HG03354 (cell line): ENCODE results near the gene AUTS2.

Experiments used
- ATAC-seq: cut with Tn5 transposase; IDR thresholded peaks from one replicate; pipeline ENCODE4 v1.9.1; 2021; ENCODE audit warnings: mild to moderate bottlenecking; ENCODE audit not compliant: unreplicated experiment, poor library complexity, severe bottlenecking

The AUTS2 gene

DNA sequence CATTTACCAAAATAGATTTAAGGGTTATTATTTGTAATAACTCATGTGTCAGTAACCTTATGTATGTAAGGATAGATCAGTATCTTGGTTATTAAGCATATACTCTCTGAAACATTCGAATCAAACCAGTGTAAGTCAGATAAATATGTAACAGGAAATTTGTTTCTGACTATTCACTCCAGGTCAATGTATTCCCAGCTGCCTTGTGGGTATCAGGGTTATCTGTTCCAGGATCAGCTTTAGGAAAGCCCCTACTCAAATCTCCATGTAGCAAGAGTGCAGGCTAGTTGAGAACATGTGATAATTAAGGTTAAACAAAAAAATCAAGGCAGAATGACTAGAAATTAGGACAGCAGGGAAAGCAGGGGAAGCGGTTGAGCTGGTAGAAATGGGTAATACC, 201.7 kb downstream of the AUTS2 start:
- ATAC-seq, result no peak

DNA sequence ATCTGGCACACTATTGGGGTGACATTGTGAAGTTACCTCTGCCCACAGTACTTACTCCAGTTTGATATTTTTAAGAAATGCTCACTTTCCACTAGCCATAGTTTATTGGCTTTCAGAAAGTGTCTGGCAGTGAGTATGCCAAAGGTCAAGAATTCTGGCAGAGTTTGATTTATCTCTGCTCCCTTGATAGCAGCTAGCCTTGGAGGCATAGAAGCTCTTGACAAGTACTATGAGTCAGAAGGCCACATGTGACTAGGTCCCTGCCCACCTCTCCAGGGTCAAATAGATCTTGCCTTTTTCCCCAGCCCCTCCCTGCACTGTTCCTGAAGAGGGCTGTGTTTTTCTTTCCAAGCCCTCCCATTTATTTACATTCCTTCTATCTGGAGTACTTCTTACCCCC, 202.2 kb downstream of the AUTS2 start:
- no peak for ATAC-seq

DNA sequence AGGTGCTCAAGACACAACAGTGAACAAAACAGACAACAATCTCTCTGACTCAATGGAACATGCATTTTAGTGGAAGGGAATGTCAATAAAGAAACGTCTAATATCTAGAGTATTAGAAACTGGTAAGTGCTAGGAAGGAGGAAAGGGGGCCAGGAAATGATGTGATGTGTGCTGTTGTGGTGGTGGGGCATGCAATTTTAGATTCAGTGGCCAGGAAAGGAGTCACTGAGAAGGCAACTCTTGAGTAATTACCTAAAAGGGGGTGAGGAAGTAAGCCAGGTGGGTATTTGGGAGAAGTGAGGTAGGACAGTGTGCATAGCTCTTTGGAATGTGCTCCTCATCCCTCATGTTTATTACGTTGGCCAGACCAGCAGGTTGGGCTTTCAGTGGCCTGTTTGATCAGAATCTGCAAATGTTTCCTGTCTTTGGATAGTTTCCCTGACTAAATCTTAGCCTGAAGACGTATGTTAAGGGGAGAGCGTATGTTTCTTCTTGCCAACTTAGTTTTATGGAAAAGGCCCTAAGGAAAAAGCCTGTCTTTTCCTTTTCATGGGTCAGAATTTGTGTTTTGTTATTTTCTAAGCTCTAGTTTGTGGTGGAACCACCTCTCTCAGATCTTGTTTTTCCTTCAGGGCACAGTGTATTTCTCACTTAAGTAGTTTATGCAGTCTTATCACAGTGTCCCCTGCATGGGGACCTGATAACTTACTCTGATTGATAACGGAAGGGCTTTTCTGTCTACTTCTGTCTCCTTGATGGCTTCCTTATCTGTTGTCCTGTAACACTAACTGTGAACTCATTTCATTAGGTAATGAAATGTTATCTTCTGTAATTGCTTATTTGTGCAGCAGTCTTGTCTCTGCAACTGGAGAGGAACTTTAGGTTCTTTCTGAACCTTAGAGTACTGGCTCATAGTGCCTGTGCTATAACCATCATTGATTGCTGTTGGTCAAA, 203.7 kb downstream of the AUTS2 start:
- ATAC-seq, result no peak

DNA sequence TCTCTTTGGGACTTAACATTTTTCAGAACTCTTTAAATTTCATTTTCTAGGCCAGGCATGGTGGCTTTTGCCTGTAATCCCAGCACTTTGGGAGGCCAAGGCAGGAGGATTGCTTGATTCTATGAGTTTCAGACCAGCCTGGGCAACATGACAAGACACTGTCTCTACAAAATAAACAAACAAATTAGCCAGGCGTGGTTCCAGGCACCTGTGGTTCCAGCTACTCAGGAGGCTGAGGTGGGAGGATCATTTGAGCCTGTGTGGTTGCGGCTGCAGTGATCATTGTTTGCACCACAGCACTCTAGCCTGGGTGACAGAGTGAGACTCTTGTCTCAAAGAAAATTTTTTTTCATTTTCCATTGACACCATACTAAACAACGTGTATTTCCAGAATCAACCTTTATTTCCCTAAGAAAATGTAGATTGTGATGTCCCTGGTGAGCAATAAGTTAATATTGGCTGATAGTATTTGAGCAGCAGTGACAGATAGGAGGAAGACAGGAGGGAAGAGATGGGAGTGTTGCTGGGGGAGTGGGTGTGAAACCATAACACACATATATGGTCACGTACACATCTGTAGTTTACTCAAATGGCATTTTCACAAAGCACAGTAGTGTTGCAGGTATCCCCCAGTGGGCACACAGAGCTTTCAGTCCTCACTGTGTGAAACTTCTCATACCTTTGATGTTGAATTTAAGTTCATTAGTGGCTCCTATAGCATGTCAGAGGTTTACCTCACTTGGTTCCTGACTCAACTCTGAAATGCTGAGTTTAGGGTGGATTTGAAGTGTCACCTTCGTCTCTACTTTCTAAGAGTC, 205.6 kb downstream of the AUTS2 start:
- peak; percentile 91 for ATAC-seq

DNA sequence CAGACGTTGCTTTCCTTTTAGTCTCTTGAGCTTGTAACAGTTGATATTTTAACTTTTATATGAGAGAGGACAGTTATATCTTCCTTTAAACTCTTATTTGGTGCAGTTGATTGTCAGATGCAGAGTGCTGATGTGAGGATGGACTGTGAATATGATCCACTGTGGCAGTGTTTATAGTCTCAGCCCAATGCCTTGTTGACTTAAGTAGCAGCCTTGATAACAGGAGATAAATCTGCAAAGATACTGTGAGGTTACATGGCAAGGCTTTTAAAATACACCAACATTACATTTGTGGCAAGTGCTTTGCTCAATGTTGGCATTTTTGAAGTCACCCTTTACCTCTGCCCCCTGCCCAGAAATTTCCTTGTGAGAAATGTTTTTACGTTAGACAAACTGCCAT, 206.7 kb downstream of the AUTS2 start:
- no peak for ATAC-seq

DNA sequence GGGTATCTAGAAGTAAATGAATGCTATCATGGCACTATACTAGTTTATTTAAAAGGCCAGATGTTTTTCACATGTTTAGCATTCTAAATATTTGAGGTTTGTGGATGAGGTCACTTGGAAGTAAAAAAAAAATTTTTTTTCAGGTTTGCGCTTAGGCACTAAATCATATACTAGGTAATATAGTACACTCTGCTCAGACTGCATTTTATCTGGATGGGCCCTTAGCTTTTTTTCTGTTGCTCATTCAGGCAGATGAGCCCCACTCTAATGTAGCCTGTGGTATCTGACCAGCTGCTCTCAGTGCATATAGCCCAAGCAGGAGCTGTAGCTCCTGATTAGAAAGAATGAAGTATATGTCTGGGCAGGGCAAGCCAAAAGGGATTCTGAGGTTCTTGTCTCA, 210.1 kb downstream of the AUTS2 start:
- ATAC-seq, result no peak

DNA sequence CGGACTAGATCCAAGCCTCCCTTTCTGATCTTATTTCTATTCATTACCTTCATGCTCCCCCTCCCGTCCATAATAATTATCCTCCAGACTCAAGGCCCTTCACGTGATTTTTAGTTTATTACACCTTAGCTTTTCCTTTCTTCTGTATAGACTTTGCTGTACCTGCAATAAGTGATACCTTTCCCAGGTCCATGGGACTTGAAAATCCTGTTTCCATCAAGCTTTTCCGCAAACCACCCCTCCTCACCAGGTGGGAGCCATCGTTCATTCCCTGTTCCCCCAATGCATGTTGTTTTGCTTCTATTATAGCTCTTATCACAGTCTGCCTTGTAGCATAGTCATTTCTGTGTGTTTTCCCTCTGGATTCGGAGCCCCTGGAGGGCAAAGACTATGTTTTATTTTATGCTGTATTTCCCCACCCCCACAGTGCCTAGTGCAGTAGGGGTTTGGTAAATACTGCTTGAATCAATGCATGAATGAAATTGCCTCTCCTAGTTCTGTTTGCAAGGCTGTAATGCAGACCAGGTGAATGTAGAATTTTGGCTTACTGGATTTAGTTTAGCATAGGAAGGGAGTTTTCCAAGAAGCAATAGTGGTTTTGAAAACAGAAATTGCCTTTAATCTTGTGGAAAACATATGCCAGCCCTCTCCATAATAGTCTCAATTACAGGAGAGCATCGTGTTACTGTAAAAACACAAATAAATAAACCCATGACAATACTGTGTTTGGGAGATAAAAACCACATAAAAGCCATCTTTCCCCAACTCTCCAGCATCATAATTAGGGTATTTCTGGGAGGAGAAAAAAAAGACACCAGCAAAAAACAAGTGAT, 213.4 kb downstream of the AUTS2 start:
- ATAC-seq, result no peak

DNA sequence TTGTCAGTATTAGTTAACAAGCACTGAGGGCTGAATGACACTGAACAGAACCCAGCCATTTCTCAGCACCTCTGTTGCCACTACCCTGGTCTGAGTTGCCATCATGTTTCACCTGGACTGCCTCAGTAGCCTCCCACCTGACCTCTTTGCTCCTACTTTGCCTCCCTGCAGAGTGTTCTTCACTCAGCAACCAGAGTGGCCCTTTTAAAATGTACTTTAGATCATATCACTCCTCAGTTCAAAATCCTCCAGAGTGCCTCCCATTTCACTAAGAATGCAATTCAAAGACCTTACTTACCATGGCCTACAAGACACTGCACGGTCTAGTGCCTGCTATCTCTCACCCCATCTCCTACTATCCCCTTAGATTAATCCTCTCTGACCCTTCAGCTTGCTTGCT, 214.5 kb downstream of the AUTS2 start:
- ATAC-seq, result no peak

DNA sequence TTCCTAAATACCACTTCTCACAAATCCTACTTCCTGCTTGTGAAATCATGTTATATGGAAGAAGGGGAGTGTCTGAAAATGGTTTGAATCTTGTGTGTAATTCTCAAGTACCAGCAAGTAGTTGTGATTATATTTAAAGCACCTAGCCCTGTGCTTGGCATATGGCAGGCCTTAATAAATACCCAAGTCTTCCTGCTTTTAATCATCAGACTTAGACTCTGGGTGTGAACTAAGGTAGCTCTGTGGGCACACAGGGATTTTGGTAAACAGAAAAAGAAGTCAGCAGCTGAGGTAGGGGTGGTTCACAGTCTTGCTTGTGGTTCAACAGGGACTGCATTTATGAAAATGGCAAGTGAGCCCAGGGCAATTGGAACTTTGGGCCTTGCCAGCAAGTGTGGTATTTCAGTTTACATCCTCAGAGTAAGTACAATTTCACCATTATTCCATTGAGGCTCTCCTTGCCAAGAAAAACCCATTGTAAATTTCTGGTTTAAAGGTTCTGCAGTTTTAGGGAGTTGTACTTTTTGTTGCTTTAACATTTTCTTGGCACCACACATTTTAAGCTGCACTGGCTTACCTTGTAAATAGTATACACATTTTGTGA, 215.5 kb downstream of the AUTS2 start:
- ATAC-seq, result no peak

DNA sequence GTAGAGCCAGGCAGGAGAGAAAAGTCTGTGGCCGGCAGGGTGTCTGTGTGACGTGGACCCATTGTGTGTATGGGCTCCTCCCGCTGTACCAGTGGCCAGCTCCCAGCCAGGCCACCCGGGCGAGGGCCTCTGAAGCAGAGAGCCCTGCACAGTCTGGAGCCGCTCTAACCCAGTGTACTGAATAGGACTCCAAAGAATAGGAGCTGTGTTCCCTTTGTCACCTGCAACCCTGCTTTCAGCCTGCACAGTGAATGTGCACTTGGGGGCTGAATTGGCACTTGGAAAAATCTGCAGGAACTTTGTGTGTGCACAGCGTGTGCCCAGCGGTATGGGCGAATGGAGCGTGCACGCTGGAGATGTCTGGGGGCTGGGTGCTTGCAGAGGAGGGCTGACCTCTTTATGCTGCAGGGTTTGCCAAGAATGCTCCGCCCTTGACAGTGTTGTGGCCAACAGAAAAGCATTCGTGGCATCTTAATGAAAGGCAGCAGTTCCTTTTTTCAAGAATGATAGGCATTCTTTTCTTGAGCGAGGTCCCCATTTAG, 216.2 kb downstream of the AUTS2 start:
- ATAC-seq, result no peak

DNA sequence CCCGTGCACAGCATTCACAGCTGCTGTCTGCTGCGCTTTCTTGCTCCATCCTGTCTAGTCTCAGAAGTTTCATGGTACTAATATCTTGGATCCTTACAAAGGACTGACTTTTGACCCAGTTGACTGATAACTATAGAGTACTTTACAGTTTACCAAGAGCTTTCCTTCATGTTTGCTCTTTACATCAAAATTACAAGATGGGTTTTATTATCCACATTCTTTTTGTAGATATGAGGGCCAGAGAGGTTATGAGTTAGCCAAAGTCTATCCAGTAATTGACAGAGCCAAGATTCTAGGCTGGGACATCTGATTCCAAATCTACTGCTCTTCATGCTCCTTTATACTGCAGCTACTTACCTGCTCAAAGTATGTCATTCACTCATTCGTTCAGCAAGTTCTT, 218.2 kb downstream of the AUTS2 start:
- no peak for ATAC-seq

DNA sequence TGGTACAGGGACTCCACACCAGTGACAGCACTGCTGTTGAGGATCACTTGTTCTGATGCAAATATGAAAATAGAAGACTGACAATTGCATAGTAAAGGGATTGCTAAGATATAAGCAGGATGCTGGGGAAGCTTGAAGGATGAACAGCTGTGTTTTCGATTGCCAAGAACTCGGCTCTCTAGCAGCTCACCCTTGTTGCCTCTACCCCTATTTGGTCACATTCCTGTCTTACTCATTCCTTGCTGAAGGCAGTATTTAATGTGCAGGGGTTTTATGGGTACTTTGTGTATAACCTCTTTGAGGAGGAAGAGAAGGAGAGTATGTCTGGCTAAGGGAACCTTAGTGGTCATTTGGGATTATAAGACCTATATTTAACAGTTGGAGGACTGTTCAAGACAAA, 218.8 kb downstream of the AUTS2 start:
- no peak for ATAC-seq

DNA sequence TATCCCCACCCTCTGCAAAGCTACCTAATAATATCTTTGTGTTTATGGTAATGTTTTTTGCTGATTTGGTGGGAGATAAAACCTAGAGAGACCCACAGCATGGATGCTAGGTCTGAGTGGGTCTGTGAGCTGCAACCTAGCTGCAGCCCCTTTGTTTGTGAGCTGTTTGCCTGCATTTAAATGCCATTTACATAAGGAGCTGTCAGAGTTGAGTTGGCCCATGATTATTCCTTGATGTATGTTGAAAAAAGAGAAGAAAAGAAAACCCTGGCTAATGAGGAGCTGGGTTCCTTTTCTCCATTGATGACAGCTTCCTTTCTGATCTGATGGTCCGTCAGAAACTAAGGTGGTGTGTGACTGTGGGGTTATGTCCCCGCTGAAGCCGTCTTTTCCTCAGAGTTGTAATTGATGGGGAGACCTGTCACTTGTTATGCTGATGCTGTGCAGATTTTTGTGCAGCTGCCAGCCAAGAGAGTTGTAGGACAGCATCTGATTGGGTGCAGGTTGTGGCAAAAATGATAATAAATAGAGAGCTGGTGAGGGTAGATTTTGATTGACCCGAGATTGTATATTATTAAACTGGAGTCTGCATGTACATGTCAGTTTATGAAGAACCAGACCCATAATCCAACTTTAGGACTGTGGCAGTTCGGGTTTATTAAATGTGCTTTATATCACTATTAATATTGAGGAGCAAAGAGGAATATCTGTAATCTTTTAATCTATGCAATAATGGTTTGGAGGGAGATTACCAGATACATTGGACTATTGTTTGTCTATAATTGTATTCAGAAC, 219.8 kb downstream of the AUTS2 start:
- no peak for ATAC-seq

DNA sequence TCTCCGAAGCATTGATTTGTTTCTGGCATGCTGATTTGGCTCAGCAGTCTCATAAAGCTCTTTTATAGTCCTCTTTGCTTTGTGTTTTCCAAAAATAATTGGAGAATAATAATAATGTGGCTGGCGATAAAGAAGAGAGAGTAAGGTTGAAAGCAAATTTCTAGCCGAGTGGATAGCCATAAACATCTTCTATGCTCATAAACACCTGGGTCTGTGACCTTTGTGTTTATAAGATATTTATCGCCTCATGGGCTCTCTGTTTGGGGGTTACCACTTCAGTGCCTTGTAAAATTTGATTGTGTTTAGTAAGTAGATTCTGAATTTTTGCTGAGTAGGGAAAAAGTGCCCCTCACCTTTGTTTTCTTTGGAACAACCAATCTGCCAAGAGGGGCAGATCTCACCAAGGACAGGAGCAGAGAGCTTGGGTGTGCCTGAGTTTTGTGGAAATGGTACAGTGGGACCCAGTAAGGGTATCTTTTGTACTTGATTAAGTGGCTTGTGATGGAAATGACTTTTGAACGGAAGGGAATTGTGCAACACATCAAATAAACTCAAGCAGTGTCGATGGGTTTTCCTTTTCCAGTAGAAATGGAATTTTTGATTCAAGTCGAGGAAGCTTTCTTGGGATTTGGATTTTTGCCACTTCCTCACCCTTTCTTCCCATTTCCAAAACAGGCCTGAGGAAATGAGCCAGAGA, 220.5 kb downstream of the AUTS2 start:
- ATAC-seq, result no peak

DNA sequence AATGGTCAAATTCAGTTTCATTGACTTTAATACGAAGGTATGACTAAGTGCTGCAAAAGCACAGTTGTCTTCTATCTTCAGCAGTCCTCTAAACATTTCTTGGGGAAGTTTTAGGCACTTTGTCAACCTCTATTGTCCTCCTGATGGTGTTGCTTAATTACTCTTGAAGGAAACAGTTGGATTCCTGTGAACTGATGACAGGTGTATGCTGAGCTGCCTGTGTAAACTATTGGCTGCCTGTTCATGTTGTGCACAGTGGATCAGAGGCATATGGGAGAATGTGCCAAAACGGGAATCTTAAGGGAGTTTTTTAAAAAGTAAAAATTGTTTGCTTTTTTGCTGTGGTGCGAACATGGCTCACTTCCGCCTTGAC, 221.0 kb downstream of the AUTS2 start:
- ATAC-seq, result no peak

DNA sequence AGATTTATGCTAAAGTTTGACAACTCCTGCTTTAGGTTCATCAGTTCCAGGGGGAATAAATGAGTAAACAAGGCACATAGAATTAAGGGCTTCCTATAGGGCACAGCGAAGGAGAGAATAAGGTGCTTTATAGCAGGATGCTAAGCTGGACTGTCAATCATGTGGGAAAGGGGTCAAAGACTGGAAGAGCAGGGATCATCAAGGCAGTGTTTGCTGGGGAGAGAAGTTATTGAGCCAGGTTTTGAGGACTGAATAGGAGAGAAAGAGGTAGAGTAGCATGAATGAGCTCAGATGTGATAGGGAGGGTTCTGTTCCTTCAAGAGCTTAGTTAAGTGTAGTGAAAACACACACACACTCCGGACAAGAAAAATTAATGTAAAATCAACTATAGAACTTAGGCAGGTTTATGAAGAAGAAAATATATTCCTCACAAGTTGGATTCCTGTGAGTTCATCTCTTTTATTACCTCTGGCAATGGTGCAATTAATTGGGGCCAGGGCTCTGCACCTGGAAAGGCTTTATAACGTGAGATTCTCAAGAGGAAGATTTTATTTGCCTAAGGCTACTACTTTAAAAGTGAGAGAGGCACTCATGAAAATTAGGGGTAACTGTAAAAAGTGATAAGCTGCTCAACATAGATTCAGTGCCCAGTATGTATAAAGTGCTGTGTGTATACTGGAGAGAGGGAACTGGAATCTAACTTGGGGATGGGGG, 222.4 kb downstream of the AUTS2 start:
- no peak for ATAC-seq

DNA sequence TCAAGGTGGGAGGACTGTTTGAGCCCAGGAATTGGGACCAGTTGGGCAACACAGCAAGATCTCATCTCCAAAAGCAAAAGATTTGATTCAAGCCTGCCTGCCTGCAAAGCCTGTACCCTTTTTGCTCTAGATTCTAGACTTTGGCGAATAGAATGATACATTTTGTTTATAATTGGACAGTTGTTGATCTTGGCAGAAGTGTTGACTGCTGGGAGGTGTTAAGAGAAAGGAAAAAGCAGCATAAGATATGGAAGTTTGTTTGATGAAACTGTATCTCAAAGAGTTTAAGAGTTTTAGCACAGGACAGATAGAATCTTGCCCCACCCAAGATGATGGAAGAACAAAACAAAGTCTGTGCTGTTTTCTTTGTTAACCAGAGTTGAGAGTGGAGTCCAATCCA, 224.1 kb downstream of the AUTS2 start:
- no peak for ATAC-seq
